CD14-positive monocyte (primary cell): ENCODE data around the gene SFXN2. TPM values are rescaled to one million over a fixed set of nuclear protein-coding genes. Genes with fewer than 3 reads are reported as not detected.
A peak's percentile ranks its signal among the peaks of the same experiment; 100 is the strongest.

ENCODE experiments used
- DNase-seq, 3 donors: peaks; one replicate each; pipeline ENCODE4 v3.0.0-alpha.2; 2011 to 2022
- H2AFZ ChIP-seq: 2 replicates; pipeline ENCODE4 v1.6.0; 2012; ENCODE audit warnings: mild to moderate bottlenecking, low read depth, low read length, inconsistent platforms; ENCODE audit not compliant: insufficient read depth, poor library complexity, severe bottlenecking
- H3K27ac ChIP-seq, 2 donors: 1 replicate in 1 of 2; 2 replicates in 1 of 2; pipeline ENCODE4 v1.5.1; 2012 to 2013; ENCODE audit warnings: low read length in 2 of 2, control low read depth in 1 of 2, inconsistent platforms in 1 of 2, low read depth in 1 of 2, mild to moderate bottlenecking in 1 of 2
- H3K27me3 ChIP-seq, 2 donors: one replicate each; pipeline versions ENCODE4 v1.6.0 to v1.6.1; 2011 to 2013; ENCODE audit warnings: low read length in 2 of 2; ENCODE audit not compliant: control insufficient read depth in 2 of 2, insufficient read depth in 2 of 2
- H3K36me3 ChIP-seq, 2 donors: replicated peaks in 1 of 2; 1 replicate in 1 of 2; 2 replicates in 1 of 2; pipeline versions ENCODE4 v1.5.1 to v1.6.1; 2012 to 2013; ENCODE audit warnings: low read length in 2 of 2, control low read depth in 1 of 2, inconsistent platforms in 1 of 2, mild to moderate bottlenecking in 1 of 2; ENCODE audit not compliant: insufficient read depth in 2 of 2, control insufficient read depth in 1 of 2
- H3K4me1 ChIP-seq, 2 donors: 1 replicate in 1 of 2; 2 replicates in 1 of 2; pipeline versions ENCODE4 v1.5.1 to v1.6.1; 2012 to 2013; ENCODE audit warnings: low read length in 2 of 2, control low read depth in 1 of 2, inconsistent platforms in 1 of 2, mild to moderate bottlenecking in 1 of 2, moderate library complexity in 1 of 2; ENCODE audit not compliant: insufficient read depth in 2 of 2, control insufficient read depth in 1 of 2
- H3K4me2 ChIP-seq: replicated peaks from 2 replicates; pipeline ENCODE3; 2012; ENCODE audit warnings: low read length, moderate library complexity, mild to moderate bottlenecking; ENCODE audit not compliant: poor library complexity, severe bottlenecking; ENCODE audit errors: extremely low read depth
- H3K4me3 ChIP-seq, 3 experiments: fragments of 200-600 bp in 1 of 3; sonication (generic) in 1 of 3; replicated peaks in 1 of 3; 1 replicate in 2 of 3; 2 replicates in 1 of 3; pipeline ENCODE4 v1.5.1; 2011 to 2013; ENCODE audit warnings: low read length in 3 of 3, mild to moderate bottlenecking in 3 of 3, control low read depth in 2 of 3, low read depth in 2 of 3, inconsistent platforms in 1 of 3, moderate library complexity in 1 of 3
- H3K79me2 ChIP-seq: 2 replicates; pipeline ENCODE4 v1.6.0; 2012; ENCODE audit warnings: mild to moderate bottlenecking, control low read depth, inconsistent platforms, low read length, moderate library complexity; ENCODE audit not compliant: insufficient read depth
- H3K9ac ChIP-seq: 2 replicates; pipeline ENCODE4 v1.6.0; 2017; ENCODE audit warnings: low read length, mild to moderate bottlenecking; ENCODE audit not compliant: insufficient read depth, poor library complexity, severe bottlenecking
- H3K9me3 ChIP-seq, 2 donors: replicated peaks in 1 of 2; 1 replicate in 1 of 2; 2 replicates in 1 of 2; pipeline versions ENCODE4 v1.5.1 to v1.6.1; 2012 to 2013; ENCODE audit warnings: low read length in 2 of 2, control low read depth in 1 of 2; ENCODE audit not compliant: control insufficient read depth in 1 of 2, insufficient read depth in 1 of 2
- H4K20me1 ChIP-seq: 2 replicates; pipeline ENCODE4 v1.6.0; 2012; ENCODE audit warnings: mild to moderate bottlenecking, low read length, control low read depth, moderate library complexity; ENCODE audit not compliant: insufficient read depth
- H3K27ac Mint-ChIP-seq, 7 donors: one replicate each; pipeline ENCODE4 v1.8.0; 2020; ENCODE audit warnings: mild to moderate bottlenecking in 7 of 7, mixed read lengths in 7 of 7, moderate library complexity in 6 of 7, inconsistent platforms in 2 of 7
- H3K27me3 Mint-ChIP-seq, 3 donors: one replicate each; pipeline ENCODE4 v1.8.0; 2021 to 2022; ENCODE audit warnings: low read depth in 3 of 3, mild to moderate bottlenecking in 3 of 3, mixed read lengths in 3 of 3, moderate library complexity in 3 of 3, inconsistent platforms in 1 of 3
- H3K36me3 Mint-ChIP-seq, 2 donors: one replicate each; pipeline ENCODE4 v1.8.0; 2020; ENCODE audit warnings: mixed read lengths in 2 of 2, inconsistent platforms in 1 of 2, mild to moderate bottlenecking in 1 of 2
- H3K4me1 Mint-ChIP-seq: one replicate; pipeline ENCODE4 v1.8.0; 2020; ENCODE audit warnings: mild to moderate bottlenecking, mixed read lengths
- H3K4me3 Mint-ChIP-seq, 2 donors: one replicate each; pipeline ENCODE4 v1.8.0; 2020; ENCODE audit warnings: mild to moderate bottlenecking in 2 of 2, mixed read lengths in 2 of 2, moderate library complexity in 1 of 2
- H3K9me3 Mint-ChIP-seq, 7 donors: one replicate each; pipeline ENCODE4 v1.8.0; 2020 to 2022; ENCODE audit warnings: mixed read lengths in 7 of 7, mild to moderate bottlenecking in 6 of 7, moderate library complexity in 6 of 7, inconsistent platforms in 2 of 7
- CTCF ChIP-seq: fragments of 200-600 bp; IDR thresholded peaks from one replicate; pipeline ENCODE4 v1.8.0; 2022; ENCODE audit warnings: antibody characterized with exemption, mild to moderate bottlenecking
- WGBS: methylation state at CpG from one replicate; pipeline ENCODE4 v1.1.5; 2013; ENCODE audit warnings: missing lambda C conversion rate; ENCODE audit not compliant: insufficient coverage; 5-methylcytosine and 5-hydroxymethylcytosine counted together
- intact Hi-C, 2 donors: fragments of 100-400 bp; cut with micrococcal nuclease; formaldehyde crosslinking; loops; one replicate each; pipeline versions ENCODE4 v1.15.0 to v1.15.1; 2023
- polyA plus RNA-seq, 3 donors: library from polyadenylated mRNA; depleted of rRNA in 1 of 3; unstranded in 2 of 3; stranded (reverse) in 1 of 3; fragments of 300-500 nt in 2 of 3; fragments of >200 nt in 1 of 3; fragmentation: Illumina TruSeq in 2 of 3; gene quantifications; 1 replicate in 2 of 3; 2 replicates in 1 of 3; pipeline ENCODE4 v1.2.3, GENCODE V29; 2012 to 2021

SFXN2 gene
- polyA plus RNA-seq, 3 donors, result 1.3 to 2.0 (median 1.8) TPM

- Histone ChIP-seq H3K79me2 (peaks cover 72% of the 10 kb centered on the region), H3K9ac (peak overlapping the region; percentile 39), H3K4me1 (peaks cover 42 to 47% of the 10 kb centered on the region in 2 donors), H3K27me3 (no peaks in the 10 kb centered on the region), H4K20me1 (peaks cover 39% of the 10 kb centered on the region), H3K36me3 (peaks cover 8 to 21% of the 10 kb centered on the region in 2 donors), H3K9me3 (no peaks in the 10 kb centered on the region), H3K4me2 (no peak overlapping the region), H3K27ac (peak overlapping the region; percentile 72 to 87), H3K4me3 (no peak overlapping the region), H2AFZ (no peak overlapping the region)
- H3K36me3 Mint-ChIP-seq, result peaks cover 34 to 57% of the 10 kb centered on the region in 2 donors
- peak overlapping the region; percentile 95 to 99 (median 98) for H3K27ac Mint-ChIP-seq
- no peaks in the 10 kb centered on the region for H3K9me3 Mint-ChIP-seq
- no peaks in the 10 kb centered on the region for H3K27me3 Mint-ChIP-seq
- peaks cover 44% of the 10 kb centered on the region for H3K4me1 Mint-ChIP-seq
- peak; percentile 32 to 70 (median 36) for DNase-seq
- TF ChIP-seq CTCF, result no peak
- WGBS, result 44% methylated on average over 1 of the region's 1 CpG
- intact Hi-C loops, result loop anchor here (5.0 kb wide), 1 partner anchor 44 kb away; no protein-coding TSS in a partner anchor
- H3K4me3 Mint-ChIP-seq, result no peak overlapping the region
Observed at GRCh38 chr10:102773320-102773719, 58.9 kb downstream of the SFXN2 start.

GRCh38 chr10:102773986-102774385 lies 59.5 kb downstream of the SFXN2 start:
- peaks cover 44% of the 10 kb centered on the region for H3K4me1 Mint-ChIP-seq
- Histone ChIP-seq H3K4me1 (peaks cover 42 to 47% of the 10 kb centered on the region in 2 donors), H3K9ac (peak overlapping the region; percentile 39), H3K9me3 (no peaks in the 10 kb centered on the region), H3K36me3 (peaks cover 8 to 21% of the 10 kb centered on the region in 2 donors), H3K4me2 (no peak overlapping the region), H2AFZ (no peak overlapping the region), H3K27ac (peak overlapping the region; percentile 72 to 87), H3K4me3 (no peak overlapping the region), H3K27me3 (no peaks in the 10 kb centered on the region), H3K79me2 (peaks cover 77% of the 10 kb centered on the region), H4K20me1 (peaks cover 45% of the 10 kb centered on the region)
- H3K27me3 Mint-ChIP-seq, result no peaks in the 10 kb centered on the region
- DNase-seq, result peak; percentile 74 to 86 (median 80)
- TF ChIP-seq CTCF, result no peak
- H3K4me3 Mint-ChIP-seq, result peak overlapping the region in 1 of 2 donors; percentile 16
- intact Hi-C loops, result loop anchor here (5.0 kb wide), 1 partner anchor 43 kb away; no protein-coding TSS in a partner anchor
- no peaks in the 10 kb centered on the region for H3K9me3 Mint-ChIP-seq
- H3K27ac Mint-ChIP-seq, result peak overlapping the region; percentile 95 to 99 (median 98)
- WGBS, result 46% methylated on average over 5 of the region's 5 CpGs
- H3K36me3 Mint-ChIP-seq, result peaks cover 34 to 59% of the 10 kb centered on the region in 2 donors
